SKM-1 (cell line): ENCODE results near the gene GMPPB.
A peak's percentile ranks its signal among the peaks of the same experiment; 100 is the strongest.
"Not testable (repeated sequence)": the region's sequence is repeated elsewhere in the genome, so short reads cannot be mapped to it uniquely, and the experiment has no call there.

Source experiments
- DNase-seq: peaks from one replicate; lab custom pipeline; 2025; ENCODE audit not compliant: unreplicated experiment; lab: John Stamatoyannopoulos, UW

The GMPPB gene

DNA sequence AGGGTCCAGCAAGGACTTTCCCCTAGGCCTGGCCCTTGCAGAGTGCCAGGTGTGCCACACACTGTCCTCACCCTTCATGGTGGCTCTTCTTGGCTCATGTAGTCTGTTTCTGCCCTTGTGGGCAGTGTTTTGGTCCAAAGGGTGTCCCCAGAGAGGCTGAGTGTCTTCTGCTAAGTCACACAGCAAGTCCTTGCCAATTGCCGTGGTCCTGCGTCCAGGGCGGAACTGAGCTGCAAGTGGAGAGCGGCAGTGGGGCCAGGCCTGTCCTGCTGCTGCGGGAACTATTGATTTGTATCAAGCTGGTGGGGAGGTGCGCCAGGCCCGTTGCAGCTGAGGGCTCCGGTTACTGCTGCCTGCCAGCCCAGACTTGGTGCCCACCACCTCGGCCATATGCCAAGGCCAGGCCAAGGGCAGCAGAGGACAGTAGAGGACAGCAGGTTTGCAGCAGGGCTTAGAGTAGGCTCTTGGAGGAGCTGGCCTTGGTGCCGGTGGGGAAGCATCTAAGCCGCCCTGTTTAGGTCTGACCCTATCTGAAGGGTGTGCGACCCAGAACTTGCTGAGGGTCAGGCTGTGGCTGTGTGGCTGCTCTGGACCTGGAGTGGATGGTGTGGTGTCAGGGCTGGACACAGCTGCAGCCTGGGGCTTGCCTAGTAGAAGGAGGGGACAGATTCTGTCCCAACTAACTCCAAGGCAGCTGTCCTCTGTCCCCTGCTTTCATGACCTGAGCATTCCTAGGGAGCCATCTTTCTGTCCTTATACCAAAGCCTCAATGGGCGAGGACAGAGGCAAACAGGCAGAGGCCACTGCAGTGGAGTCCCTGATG is 8.8 kb downstream of the GMPPB start:
- no peak for DNase-seq

DNA sequence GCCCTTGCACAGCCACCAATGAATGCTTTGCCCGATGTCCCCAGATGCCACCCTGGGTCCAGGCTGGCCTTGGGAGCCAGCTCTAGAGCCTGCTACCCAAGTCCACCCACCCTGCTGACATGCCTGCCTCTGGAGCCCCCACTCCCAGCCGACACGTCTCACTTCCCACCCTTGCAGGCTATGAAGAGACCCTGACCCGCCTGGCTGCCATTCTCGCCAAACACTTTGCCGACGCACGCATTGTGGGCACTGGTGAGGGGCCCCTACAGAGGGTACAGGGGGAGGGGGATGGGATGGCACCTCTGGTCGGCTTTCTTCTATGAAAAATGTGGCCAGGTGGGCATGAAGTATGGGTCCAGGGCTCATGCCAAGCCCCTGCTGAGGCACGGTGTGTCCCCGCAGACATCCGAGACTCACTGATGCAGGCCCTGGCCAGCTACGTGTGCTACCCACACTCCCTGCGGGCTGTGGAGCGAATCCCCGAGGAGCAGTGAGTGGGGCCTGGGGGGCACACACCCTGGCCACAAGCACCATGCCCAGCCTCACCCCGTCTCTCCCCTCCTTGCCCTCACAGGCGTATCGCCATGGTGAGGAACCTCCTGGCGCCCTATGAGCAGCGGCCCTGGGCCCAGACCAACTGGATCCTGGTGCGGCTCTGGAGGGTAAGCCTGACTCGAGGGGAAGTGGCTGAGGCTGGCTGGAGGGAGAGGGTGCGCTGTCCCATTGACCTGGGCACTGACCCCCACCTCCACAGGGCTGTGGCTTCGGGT is 10.2 kb downstream of the GMPPB start:
- DNase-seq, result no peak

- DNase-seq, result no peak
Measured at GRCh38 chr3:49712631-49713317, 11.0 kb downstream of the GMPPB start.

- DNase-seq, result no peak
Measured at GRCh38 chr3:49712166-49712565, 11.6 kb downstream of the GMPPB start.

GRCh38 chr3:49711489-49711888 is 12.3 kb downstream of the GMPPB start:
- no peak for DNase-seq

DNA sequence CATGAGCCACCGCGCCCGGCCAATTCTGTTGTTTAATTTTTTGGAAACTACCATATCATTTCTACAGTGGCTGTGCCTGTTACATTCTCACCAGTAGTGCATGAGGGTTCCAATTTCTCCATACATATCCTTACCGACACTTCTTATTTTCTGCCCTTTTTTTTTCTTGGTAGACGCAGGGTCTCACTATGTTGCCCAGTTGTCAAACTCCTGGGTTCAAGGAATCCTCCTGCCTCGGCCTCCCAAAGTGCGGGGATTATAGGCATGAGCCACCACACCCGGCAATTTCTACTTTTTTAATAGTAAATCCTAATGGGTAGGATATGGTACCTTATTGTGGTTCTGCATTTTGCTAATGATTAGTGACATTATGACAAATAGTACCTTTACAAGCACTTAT is 13.9 kb downstream of the GMPPB start:
- no peak for DNase-seq

GRCh38 chr3:49707113-49707480 is 16.7 kb downstream of the GMPPB start:
- no peak for DNase-seq

- DNase-seq, result no peak
Measured at GRCh38 chr3:49706456-49707112, 17.2 kb downstream of the GMPPB start.

DNA sequence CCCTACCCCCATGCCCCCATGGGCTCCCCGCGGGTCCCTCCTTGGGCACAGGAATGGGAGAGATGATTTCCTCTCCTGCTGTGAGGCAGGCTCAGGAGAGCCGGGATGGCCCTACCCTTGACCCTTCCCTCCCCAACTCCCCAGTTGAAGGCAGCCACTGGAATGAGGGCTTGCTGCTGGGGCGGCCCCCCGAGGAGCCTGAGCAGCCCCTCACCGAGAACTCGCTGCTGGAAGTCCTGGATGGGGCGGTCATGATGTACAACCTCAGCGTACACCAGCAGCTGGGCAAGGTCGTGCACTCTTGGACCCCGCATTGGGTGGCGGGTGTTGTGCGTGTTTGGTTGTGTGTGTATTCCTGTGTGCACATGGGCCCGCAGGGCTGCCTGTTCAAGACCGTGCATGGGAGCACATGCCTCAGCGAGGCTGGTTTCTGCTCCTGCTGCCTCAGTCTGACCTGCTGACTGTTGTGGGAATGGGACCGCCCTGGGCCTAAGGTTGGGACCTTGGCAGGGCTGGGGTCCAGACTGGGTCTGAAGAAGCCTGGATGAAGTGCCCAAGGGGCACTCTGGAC is 18.3 kb downstream of the GMPPB start:
- DNase-seq, result no peak

DNA sequence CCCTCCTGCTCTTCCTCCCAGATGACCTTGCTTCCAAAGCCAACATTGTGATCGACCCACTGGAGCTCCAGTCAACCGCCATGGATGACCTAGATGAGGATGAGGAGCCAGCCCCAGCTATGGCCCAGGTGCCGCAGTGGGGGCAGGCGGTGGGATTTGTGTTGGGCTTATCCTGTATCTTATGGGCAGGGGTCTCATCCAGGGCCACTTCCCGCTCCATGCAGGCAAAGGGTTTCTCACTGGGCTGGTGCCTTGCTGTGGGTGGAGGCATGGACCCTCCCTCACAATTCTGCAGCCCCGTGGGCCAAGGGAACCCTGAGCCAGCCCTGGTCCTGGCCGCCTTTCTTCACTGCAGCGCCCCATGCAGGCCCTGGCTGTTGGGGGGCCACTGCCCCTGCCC is 19.1 kb downstream of the GMPPB start:
- DNase-seq, result no peak

DNA sequence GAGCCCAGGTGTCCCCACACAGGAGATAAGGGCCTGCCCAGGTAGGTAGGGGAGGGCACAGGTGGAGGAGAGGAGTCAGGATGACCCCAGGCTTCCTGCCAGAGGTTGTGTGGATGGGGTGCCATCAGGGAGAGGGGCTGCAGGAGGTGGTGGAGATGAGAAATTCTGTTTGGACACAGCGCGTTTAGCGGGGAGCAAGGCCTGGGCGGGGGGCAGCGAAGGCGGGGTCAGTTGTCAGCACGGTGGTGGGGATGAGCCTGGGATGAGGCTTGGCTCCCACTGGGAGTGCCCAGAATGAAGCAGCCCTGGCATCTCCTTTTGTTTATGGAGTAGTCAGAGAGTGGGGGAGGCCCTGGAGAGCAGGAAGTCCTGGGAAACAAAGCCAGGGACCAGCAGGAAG is 19.8 kb downstream of the GMPPB start:
- no peak for DNase-seq

DNA sequence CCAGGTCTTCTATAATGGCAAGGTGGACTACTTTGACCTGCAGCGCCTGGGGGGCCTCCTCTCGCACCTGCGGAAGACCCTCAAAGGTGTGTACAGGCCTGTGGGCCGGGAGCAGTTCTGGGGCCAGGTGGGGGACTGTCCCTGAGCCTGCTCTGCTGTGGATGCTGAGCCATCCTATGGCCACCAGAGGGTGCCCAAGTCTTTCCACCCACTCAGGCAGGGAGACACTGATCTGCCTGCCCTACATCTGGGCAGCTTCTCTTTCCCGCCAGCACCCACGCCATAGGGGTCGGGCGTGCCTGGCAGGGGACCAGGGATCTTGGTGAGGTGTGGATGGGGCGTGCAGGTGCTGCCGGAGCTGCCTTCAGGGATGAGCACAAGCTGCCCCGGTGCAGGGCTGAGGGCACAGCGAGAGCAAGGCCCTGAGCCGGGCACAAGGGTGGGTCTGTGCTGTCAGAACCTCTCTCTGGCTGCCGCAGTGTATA is 20.3 kb downstream of the GMPPB start:
- DNase-seq, result peak; percentile 33

DNA sequence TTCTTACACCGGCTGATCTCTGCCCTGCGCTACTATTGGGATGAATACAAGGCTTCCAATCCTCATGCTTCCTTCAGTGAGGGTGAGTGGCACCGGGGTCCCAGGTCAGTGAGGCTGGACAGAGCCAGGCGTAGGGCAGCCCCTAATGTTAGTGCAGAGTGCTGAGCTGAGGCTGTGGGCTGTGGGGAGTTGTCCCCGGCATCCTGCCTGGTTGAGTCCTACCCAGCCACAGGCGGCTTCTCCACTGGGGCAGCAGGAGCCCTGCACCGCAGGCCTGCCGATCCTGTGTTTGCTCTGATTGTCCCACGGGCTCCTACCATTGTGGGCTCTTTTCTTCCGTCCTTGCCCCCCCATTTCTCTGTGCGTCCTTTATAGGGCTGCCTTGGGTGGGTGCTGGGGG is 21.1 kb downstream of the GMPPB start:
- DNase-seq, result no peak

- no peak for DNase-seq
Measured at GRCh38 chr3:49701388-49702077, 22.2 kb downstream of the GMPPB start.

DNA sequence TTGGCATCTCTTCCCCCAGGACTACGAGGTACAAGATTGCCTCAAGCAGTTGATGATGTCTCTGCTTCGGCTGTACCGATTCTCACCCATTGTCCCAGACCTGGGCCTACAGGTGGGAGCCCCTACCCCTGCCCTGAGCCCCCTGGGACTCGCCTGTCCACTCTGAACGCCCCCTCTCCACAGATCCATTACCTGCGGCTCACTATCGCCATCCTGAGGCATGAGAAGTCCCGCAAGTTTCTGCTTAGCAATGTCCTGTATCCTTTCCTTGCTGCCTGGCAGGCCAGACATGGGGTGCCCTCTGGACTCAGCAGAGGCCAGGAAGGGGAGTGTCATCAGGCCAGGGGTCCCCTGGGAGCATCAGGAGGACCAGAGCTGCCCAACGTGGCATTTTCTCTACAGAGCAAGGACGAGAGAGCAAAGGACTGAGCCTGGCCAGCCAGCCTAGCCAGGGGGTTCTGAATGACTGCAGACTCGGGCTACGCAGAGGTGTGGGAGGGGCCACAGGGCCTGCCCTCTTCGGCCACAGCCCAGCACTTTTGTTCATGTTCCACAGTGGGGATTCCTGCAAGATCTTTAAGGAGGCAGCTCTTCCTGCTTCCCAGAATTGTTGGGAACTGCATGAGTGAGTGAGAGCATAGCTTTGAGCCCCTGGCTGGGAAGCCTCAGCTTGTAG is 23.2 kb downstream of the GMPPB start:
- no peak for DNase-seq

- DNase-seq, result no peak
Measured at GRCh38 chr3:49700014-49700413, 23.7 kb downstream of the GMPPB start.

DNA sequence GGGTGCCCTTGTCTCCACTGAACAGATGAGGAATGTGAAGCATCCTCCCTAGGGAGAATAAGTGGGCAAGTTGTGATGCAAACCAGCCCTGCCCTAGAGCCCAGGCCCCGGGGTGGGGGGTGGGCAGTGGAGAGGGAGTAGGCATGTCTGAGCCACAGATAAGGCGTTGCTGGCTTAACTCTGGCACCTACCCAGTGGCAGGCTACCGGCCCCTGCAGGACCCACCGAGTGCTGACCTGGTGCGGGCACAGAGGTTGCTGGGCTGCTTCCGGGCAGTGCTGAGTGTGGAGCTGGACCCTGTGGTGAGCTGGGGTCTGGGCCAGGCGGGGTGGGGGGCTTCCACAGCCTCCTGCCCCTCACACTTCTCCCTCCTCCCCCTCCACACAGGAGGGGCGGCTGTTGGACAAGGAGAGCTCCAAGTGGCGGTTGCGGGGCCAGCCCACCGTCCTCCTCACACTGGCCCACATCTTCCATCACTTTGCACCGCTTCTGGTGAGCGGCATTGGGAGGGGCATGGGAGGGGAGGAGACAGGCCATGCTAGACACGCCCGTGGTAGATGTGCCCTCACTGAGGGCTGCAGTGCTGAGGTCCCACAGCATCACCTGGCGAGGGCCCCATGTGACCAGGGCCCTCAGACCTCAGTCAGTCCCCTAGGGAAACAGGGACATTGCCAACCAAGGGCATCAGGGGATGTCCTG is 24.3 kb downstream of the GMPPB start:
- DNase-seq, result no peak

DNA sequence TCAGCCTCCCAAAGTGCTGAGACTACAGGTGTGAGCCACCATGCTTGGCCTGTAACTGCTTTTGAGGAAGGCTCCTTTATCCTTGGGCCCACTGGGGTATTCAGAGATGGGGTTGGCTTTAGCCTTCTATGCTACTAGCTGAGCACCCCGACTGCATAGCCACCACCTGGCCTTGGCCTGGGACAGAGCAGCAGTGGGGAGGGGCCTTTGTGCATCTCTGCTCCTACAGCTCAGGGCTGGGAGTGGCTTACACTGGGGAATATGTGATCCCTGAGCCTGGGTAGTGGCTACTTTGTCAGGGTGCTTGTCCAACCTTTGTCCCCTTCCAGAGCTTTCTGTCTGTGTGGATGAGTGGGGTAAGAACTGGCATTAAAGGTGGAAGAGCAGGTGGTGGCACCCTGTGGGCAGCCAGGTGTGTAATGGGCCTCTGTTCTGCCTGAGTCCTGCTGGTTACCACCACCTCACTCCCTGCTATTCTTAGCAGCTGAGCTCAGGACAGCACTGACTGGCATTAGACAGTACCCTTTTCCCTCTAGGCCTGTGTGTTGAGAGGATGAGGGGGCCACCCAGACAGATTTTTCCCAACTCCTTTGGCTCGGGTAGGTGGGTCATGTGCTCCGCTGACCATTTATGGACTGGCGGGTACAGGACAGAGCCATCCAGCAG is 28.3 kb downstream of the GMPPB start:
- not testable (repeated sequence) for DNase-seq
